IMR-90 (cell line): ENCODE results near the gene CMTM7. TPM values are rescaled to one million over a fixed set of nuclear protein-coding genes. Genes with fewer than 3 reads are reported as not detected.

Source experiments
- ATAC-seq: fragments of 200-7000 bp; cut with Tn5 transposase; 2 replicates; pipeline ENCODE4 v1.9.1; 2020; ENCODE audit warnings: low read depth, mild to moderate bottlenecking, moderate library complexity
- BruUV-seq: library from RNA; stranded (reverse); fragments of 400-500 nt; replicated peaks from 2 replicates; lab custom pipeline; 2021; lab: Mats Ljungman, UMichigan
- CTCF ChIA-PET: fragments of 300-600 bp; formaldehyde crosslinking; extraction: SDS; loops from one replicate; lab custom pipeline; 2021; ENCODE audit warnings: antibody characterized with exemption; lab: Yijun Ruan, JAX
- POLR2A ChIA-PET: fragments of 300-600 bp; sonication (Branson Sonifier 250); formaldehyde crosslinking; loops from one replicate; lab custom pipeline; 2022; ENCODE audit warnings: antibody characterized with exemption; ENCODE audit not compliant: unreplicated experiment; lab: Charles Lee
- DNase-seq: peaks from one replicate; pipeline ENCODE4 v3.0.0; 2013
- H2AFZ ChIP-seq: replicated peaks from 2 replicates; pipeline ENCODE3; 2013; ENCODE audit warnings: low read length, mild to moderate bottlenecking; ENCODE audit not compliant: poor library complexity
- H2AK5ac ChIP-seq: 2 replicates; pipeline ENCODE4 v1.6.1; 2013; ENCODE audit warnings: low read depth, low read length, inconsistent platforms
- H2AK9ac ChIP-seq: replicated peaks from 2 replicates; pipeline ENCODE3; 2013; ENCODE audit warnings: mild to moderate bottlenecking, low read depth, low read length, moderate library complexity; ENCODE audit not compliant: poor library complexity
- H2BK120ac ChIP-seq: 2 replicates; pipeline ENCODE4 v1.6.1; 2013; ENCODE audit warnings: low read depth, low read length, inconsistent platforms
- H2BK15ac ChIP-seq: 3 replicates; pipeline ENCODE4 v1.6.1; 2013; ENCODE audit warnings: low read depth, low read length, inconsistent platforms
- H2BK20ac ChIP-seq: 2 replicates; pipeline ENCODE4 v1.6.1; 2013; ENCODE audit warnings: low read depth, mild to moderate bottlenecking, inconsistent platforms, low read length, moderate library complexity
- H2BK5ac ChIP-seq: 2 replicates; pipeline ENCODE4 v1.6.1; 2013; ENCODE audit warnings: mild to moderate bottlenecking, low read depth, low read length, inconsistent platforms; ENCODE audit not compliant: poor library complexity, severe bottlenecking
- H3K14ac ChIP-seq: replicated peaks from 2 replicates; pipeline ENCODE4 v1.6.1; 2013; ENCODE audit warnings: low read depth, low read length, inconsistent platforms
- H3K18ac ChIP-seq: 2 replicates; pipeline ENCODE4 v1.6.1; 2013; ENCODE audit warnings: low read depth, low read length, control low read depth
- H3K23ac ChIP-seq: 2 replicates; pipeline ENCODE4 v1.6.1; 2013; ENCODE audit warnings: low read depth, low read length, inconsistent platforms
- H3K27ac ChIP-seq: 2 replicates; pipeline ENCODE4 v1.5.1; 2013; ENCODE audit warnings: mild to moderate bottlenecking, control low read depth, low read length; ENCODE audit not compliant: insufficient read depth
- H3K27me3 ChIP-seq: 2 replicates; pipeline ENCODE4 v1.6.1; 2013; ENCODE audit warnings: low read length; ENCODE audit not compliant: control insufficient read depth, insufficient read depth
- H3K36me3 ChIP-seq: 2 replicates; pipeline ENCODE4 v1.6.1; 2013; ENCODE audit warnings: low read length, mixed read lengths; ENCODE audit not compliant: control insufficient read depth, insufficient read depth
- H3K4ac ChIP-seq: 2 replicates; pipeline ENCODE4 v1.6.1; 2013; ENCODE audit warnings: low read depth, low read length, inconsistent platforms
- H3K4me1 ChIP-seq: 2 replicates; pipeline ENCODE4 v1.6.1; 2013; ENCODE audit warnings: low read length, mixed read lengths; ENCODE audit not compliant: control insufficient read depth, insufficient read depth
- H3K4me2 ChIP-seq: 2 replicates; pipeline ENCODE4 v1.6.1; 2013; ENCODE audit warnings: low read depth, mild to moderate bottlenecking, control low read depth, low read length, moderate library complexity
- H3K4me3 ChIP-seq: 2 replicates; pipeline ENCODE4 v1.5.1; 2013; ENCODE audit warnings: low read depth, mild to moderate bottlenecking, control low read depth, low read length, moderate library complexity; ENCODE audit not compliant: insufficient read depth
- H3K56ac ChIP-seq: 2 replicates; pipeline ENCODE4 v1.6.1; 2013; ENCODE audit warnings: low read length, inconsistent platforms; ENCODE audit not compliant: insufficient read depth; ENCODE audit errors: extremely low read depth
- H3K79me1 ChIP-seq, 2 experiments: 2 replicates each; pipeline ENCODE4 v1.6.1; 2013; ENCODE audit warnings: low read length in 2 of 2, inconsistent platforms in 1 of 2, low read depth in 1 of 2
- H3K9ac ChIP-seq: 2 replicates; pipeline ENCODE4 v1.6.1; 2013; ENCODE audit warnings: low read depth, low read length, control low read depth
- H3K9me1 ChIP-seq: 2 replicates; pipeline ENCODE4 v1.6.1; 2013; ENCODE audit warnings: low read length, inconsistent platforms; ENCODE audit not compliant: insufficient read depth
- H3K9me3 ChIP-seq: 2 replicates; pipeline ENCODE4 v1.6.1; 2013; ENCODE audit warnings: low read length; ENCODE audit not compliant: control insufficient read depth, insufficient read depth
- H4K20me1 ChIP-seq: 2 replicates; pipeline ENCODE4 v1.6.1; 2013; ENCODE audit warnings: low read length, inconsistent platforms; ENCODE audit not compliant: insufficient read depth
- H4K5ac ChIP-seq: 2 replicates; pipeline ENCODE4 v1.6.1; 2013; ENCODE audit warnings: mild to moderate bottlenecking, low read depth, low read length, control low read depth
- H4K8ac ChIP-seq, 2 experiments: 2 replicates each; pipeline ENCODE4 v1.6.1; 2013; ENCODE audit warnings: low read depth in 2 of 2, low read length in 2 of 2, control low read depth in 1 of 2, inconsistent platforms in 1 of 2
- H4K91ac ChIP-seq: 2 replicates; pipeline ENCODE4 v1.6.1; 2013; ENCODE audit warnings: low read depth, low read length, inconsistent platforms; ENCODE audit not compliant: insufficient read depth
- BHLHE40 ChIP-seq: fragments of 150-350 bp; IDR thresholded peaks from 2 replicates; pipeline ENCODE4 v1.6.1; 2016; ENCODE audit warnings: mild to moderate bottlenecking, low read depth, low read length
- CEBPB ChIP-seq: IDR thresholded peaks from 2 replicates; pipeline ENCODE4 v1.6.1; 2012; ENCODE audit warnings: low read depth, low read length, improper control_type of control experiment
- CHD1 ChIP-seq: IDR thresholded peaks from 2 replicates; pipeline ENCODE4 v1.6.1; 2012; ENCODE audit warnings: low read depth, low read length, improper control_type of control experiment
- FOS ChIP-seq: fragments of 150-350 bp; IDR thresholded peaks from 2 replicates; pipeline ENCODE4 v1.6.1; 2016; ENCODE audit warnings: low read depth, low read length
- MAFK ChIP-seq: IDR thresholded peaks from 2 replicates; pipeline ENCODE4 v1.6.1; 2012; ENCODE audit warnings: low read depth, low read length, improper control_type of control experiment
- MAZ ChIP-seq: IDR thresholded peaks from 2 replicates; pipeline ENCODE4 v1.6.1; 2012; ENCODE audit warnings: low read depth, mild to moderate bottlenecking, low read length, improper control_type of control experiment, moderate library complexity, borderline replicate concordance
- MXI1 ChIP-seq: IDR thresholded peaks from 2 replicates; pipeline ENCODE4 v1.6.1; 2012; ENCODE audit warnings: low read depth, mild to moderate bottlenecking, low read length, moderate library complexity, borderline replicate concordance
- NFE2L2 ChIP-seq: fragments of 150-350 bp; IDR thresholded peaks from 2 replicates; pipeline ENCODE4 v1.6.1; 2016; ENCODE audit warnings: low read depth, mild to moderate bottlenecking, low read length
- POLR2A ChIP-seq: IDR thresholded peaks from 2 replicates; pipeline ENCODE4 v1.6.1; 2012; ENCODE audit warnings: mild to moderate bottlenecking, low read depth, low read length
- RAD21 ChIP-seq: IDR thresholded peaks from 2 replicates; pipeline ENCODE4 v1.6.1; 2012; ENCODE audit warnings: low read length, improper control_type of control experiment
- RCOR1 ChIP-seq: IDR thresholded peaks from 2 replicates; pipeline ENCODE4 v1.6.1; 2012; ENCODE audit warnings: mild to moderate bottlenecking, low read length, improper control_type of control experiment; ENCODE audit not compliant: insufficient replicate concordance
- RFX5 ChIP-seq: IDR thresholded peaks from 2 replicates; pipeline ENCODE4 v1.8.0; 2012; ENCODE audit warnings: low read depth, mild to moderate bottlenecking, low read length, moderate library complexity
- WGBS, 2 experiments: methylation state at CpG; one replicate each; pipeline versions ENCODE4 v1.1.5 to v1.1.7; 2013; ENCODE audit warnings: missing lambda C conversion rate in 2 of 2; ENCODE audit not compliant: insufficient read length in 1 of 2; ENCODE audit errors: extremely low coverage in 2 of 2; 5-methylcytosine and 5-hydroxymethylcytosine counted together
- dilution Hi-C: fragments of 300-500 bp; cut with HindIII; formaldehyde crosslinking; loops from one replicate; pipeline ENCODE4 v1.14.3; 2018; ENCODE audit warnings: low sequenced_read_pairs; ENCODE audit not compliant: unreplicated experiment
- in situ Hi-C: fragments of 300-500 bp; cut with MboI; formaldehyde crosslinking; loops from 3 replicates; pipeline ENCODE4 v1.14.3; 2019; ENCODE audit warnings: low sequenced_read_pairs, inconsistent platforms, mixed read lengths
- intact Hi-C: fragments of 100-400 bp; cut with micrococcal nuclease; formaldehyde crosslinking; loops from 2 replicates; pipeline ENCODE4 v1.10.0; 2022
- polyA plus RNA-seq, 3 experiments: library from polyadenylated mRNA; depleted of rRNA; stranded (reverse); fragments of >200 nt; gene quantifications; 2 replicates each; pipeline ENCODE4 v1.2.3, GENCODE V29; 2012; ENCODE audit warnings: low replicate concordance in 1 of 3
- total RNA-seq: library from RNA; depleted of rRNA; stranded (reverse); fragments of >200 nt; gene quantifications from 2 replicates; pipeline ENCODE4 v1.2.3, GENCODE V29; 2012
- TF ChIP-seq, protein P1 (sequence below): fragments of 150-350 bp; IDR thresholded peaks from 2 replicates; pipeline ENCODE4 v1.6.1; 2017; ENCODE audit warnings: mild to moderate bottlenecking, antibody characterized with exemption, low read length, low read depth
- TF ChIP-seq, protein P2 (sequence below): conservative IDR thresholded peaks from 2 replicates; pipeline ENCODE4 v1.5.1; 2012; ENCODE audit warnings: mild to moderate bottlenecking, low read depth, low read length, improper control_type of control experiment
- TF ChIP-seq, protein P3 (sequence below): fragments of 150-350 bp; IDR thresholded peaks from 2 replicates; pipeline ENCODE4 v1.6.1; 2016; ENCODE audit warnings: low read depth, mild to moderate bottlenecking, low read length, moderate library complexity, borderline replicate concordance

The CMTM7 gene
- total and polyA plus RNA-seq, 2 of the 4 experiments (the other 2 are of a cell fraction): 3.4 to 31.4 TPM

DNA sequence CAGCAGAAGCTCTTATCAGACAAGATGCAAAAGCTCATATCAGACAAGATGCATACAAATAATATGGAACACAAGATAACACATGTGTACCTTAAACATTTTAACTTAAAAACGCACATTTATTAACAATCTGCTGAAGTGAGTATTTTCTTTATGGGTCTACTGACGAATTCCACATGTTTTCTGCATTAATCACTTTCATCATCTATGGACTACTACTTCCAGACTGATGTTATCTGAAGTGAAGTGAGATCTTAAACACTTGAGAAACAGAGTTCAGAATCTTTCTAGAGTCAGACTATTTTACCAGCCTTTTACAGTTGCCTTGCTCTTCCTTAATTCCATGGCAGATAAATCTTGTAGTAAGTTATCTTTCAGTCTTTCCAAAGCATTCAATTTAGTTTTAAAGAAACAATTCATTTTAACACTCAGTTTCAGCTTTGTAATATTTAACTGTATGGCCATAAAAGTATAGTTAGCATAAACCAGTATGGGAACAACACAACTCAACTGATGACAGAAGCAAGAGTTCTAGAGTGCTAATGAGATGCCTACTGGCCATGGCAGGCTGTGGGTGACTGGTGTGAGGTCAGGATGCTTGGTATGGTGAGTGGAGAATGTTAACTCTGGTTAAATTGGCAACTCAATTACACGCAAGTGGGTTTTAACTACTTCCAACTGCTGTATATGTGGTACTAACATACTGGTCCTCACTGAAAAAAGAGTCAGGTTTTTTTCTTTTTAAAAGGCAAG lies 101.2 kb downstream of the CMTM7 start:
- intact Hi-C loops: loop anchor here (1.0 kb wide), 1 partner anchor 8 kb away; no protein-coding TSS in a partner anchor
- Histone ChIP-seq H4K91ac (no peak overlapping the region), H2AFZ (no peak overlapping the region), H3K4ac (no peak overlapping the region; the same call in 1 of the 2 replicates), H4K5ac (no peak overlapping the region), H2AK9ac (no peak overlapping the region), H2BK5ac (no peak overlapping the region), H3K79me1 (peaks cover 35 to 53% of the 10 kb centered on the region in 2 experiments), H2AK5ac (no peak overlapping the region), H3K23ac (0 out of 2 replicates have a peak overlapping the region, but pooled peaks have one; percentile 45), H3K4me3 (no peak overlapping the region), H3K14ac (peak overlapping the region; percentile 54; the same call in 1 of the 2 replicates), H3K9ac (no peak overlapping the region), H2BK15ac (no peak overlapping the region), H3K4me2 (peak overlapping the region; percentile 38; the same call in 1 of the 2 replicates), H3K9me1 (peaks cover 15% of the 10 kb centered on the region), H3K56ac (no peak overlapping the region), H3K27ac (no peak overlapping the region), H3K36me3 (0 out of 2 replicates have a peak, but pooled peaks cover 3% of the 10 kb centered on the region), H2BK120ac (no peak overlapping the region), H2BK20ac (no peak overlapping the region), H3K27me3 (no peaks in the 10 kb centered on the region), H4K20me1 (peaks cover 30% of the 10 kb centered on the region), H3K9me3 (no peaks in the 10 kb centered on the region), H3K18ac (peak overlapping the region; percentile 34; the same call in 1 of the 2 replicates), H3K4me1 (peaks cover 9% of the 10 kb centered on the region), H4K8ac (no peak overlapping the region)
- dilution Hi-C loops: no loop called here
- ATAC-seq (peak; percentile 59), DNase-seq (peak; percentile 46)
- in situ Hi-C loops: no loop called here
- POLR2A ChIA-PET: no interaction called here
- no CpG with 5 or more reads among the region's 3 CpGs for WGBS, 2 experiments
- CTCF ChIA-PET: interaction anchor here (1.7 kb wide), 1 partner anchor 9 kb away, joined by 5 read pairs; no protein-coding TSS in a partner anchor
- BruUV-seq: no TSS peak
- TF ChIP-seq RAD21: no peak
- no peak for TF ChIP-seq RCOR1
- no peak for TF ChIP-seq MXI1
- TF ChIP-seq MAFK: no peak
- TF ChIP-seq CHD1: no peak
- no peak for TF ChIP-seq BHLHE40
- no peak for TF ChIP-seq POLR2A
- TF ChIP-seq, protein P1, sequence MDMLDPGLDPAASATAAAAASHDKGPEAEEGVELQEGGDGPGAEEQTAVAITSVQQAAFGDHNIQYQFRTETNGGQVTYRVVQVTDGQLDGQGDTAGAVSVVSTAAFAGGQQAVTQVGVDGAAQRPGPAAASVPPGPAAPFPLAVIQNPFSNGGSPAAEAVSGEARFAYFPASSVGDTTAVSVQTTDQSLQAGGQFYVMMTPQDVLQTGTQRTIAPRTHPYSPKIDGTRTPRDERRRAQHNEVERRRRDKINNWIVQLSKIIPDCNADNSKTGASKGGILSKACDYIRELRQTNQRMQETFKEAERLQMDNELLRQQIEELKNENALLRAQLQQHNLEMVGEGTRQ: no peak
- TF ChIP-seq MAZ: no peak
- no peak for TF ChIP-seq FOS
- no peak for TF ChIP-seq CEBPB
- TF ChIP-seq, protein P2, sequence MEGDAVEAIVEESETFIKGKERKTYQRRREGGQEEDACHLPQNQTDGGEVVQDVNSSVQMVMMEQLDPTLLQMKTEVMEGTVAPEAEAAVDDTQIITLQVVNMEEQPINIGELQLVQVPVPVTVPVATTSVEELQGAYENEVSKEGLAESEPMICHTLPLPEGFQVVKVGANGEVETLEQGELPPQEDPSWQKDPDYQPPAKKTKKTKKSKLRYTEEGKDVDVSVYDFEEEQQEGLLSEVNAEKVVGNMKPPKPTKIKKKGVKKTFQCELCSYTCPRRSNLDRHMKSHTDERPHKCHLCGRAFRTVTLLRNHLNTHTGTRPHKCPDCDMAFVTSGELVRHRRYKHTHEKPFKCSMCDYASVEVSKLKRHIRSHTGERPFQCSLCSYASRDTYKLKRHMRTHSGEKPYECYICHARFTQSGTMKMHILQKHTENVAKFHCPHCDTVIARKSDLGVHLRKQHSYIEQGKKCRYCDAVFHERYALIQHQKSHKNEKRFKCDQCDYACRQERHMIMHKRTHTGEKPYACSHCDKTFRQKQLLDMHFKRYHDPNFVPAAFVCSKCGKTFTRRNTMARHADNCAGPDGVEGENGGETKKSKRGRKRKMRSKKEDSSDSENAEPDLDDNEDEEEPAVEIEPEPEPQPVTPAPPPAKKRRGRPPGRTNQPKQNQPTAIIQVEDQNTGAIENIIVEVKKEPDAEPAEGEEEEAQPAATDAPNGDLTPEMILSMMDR: no peak
- TF ChIP-seq RFX5: no peak
- TF ChIP-seq, protein P3, sequence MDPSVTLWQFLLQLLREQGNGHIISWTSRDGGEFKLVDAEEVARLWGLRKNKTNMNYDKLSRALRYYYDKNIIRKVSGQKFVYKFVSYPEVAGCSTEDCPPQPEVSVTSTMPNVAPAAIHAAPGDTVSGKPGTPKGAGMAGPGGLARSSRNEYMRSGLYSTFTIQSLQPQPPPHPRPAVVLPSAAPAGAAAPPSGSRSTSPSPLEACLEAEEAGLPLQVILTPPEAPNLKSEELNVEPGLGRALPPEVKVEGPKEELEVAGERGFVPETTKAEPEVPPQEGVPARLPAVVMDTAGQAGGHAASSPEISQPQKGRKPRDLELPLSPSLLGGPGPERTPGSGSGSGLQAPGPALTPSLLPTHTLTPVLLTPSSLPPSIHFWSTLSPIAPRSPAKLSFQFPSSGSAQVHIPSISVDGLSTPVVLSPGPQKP: no peak
- TF ChIP-seq NFE2L2: no peak
